GM23248 (cell line): ENCODE data around the gene MEGF11.

ENCODE experiments used
- EZH2 ChIP-seq: fragments of 200-600 bp; sonication (generic); IDR thresholded peaks from 2 replicates; pipeline ENCODE4 v1.6.1; 2018; ENCODE audit warnings: antibody characterized with exemption, mild to moderate bottlenecking; ENCODE audit not compliant: insufficient read depth, poor library complexity, severe bottlenecking
- EZH2phosphoT487 ChIP-seq: fragments of 200-600 bp; sonication (generic); IDR thresholded peaks from 2 replicates; pipeline ENCODE4 v1.6.1; 2018; ENCODE audit warnings: antibody characterized with exemption, moderate library complexity, mild to moderate bottlenecking, low read depth; ENCODE audit not compliant: insufficient read depth

- TF ChIP-seq EZH2 (no peak), EZH2phosphoT487 (no peak)
These were observed 83.5 kb downstream of the MEGF11 start for GRCh38 chr15:66170042-66170441.
